Thymus (tissue), 11 donors: ENCODE measurements around the gene AUTS2. TPM values are rescaled to one million over a fixed set of nuclear protein-coding genes. Genes with fewer than 3 reads are reported as not detected.

Experiments used
- DNase-seq, 9 donors: peaks; one replicate each; pipeline ENCODE4 v3.0.0-alpha.2; 2013; ENCODE audit warnings: low spot score in 9 of 9, low read depth in 6 of 9, missing footprints in 1 of 9
- H3K27ac ChIP-seq, 2 donors: one replicate each; pipeline ENCODE4 v1.5.1; 2013; ENCODE audit warnings: control low read depth in 1 of 2, low read depth in 1 of 2, low read length in 1 of 2, mild to moderate bottlenecking in 1 of 2, moderate library complexity in 1 of 2
- H3K27me3 ChIP-seq, 2 donors: one replicate each; pipeline ENCODE4 v1.5.1; 2013; ENCODE audit warnings: low read length in 1 of 2; ENCODE audit not compliant: control insufficient read depth in 2 of 2, insufficient read depth in 1 of 2
- H3K36me3 ChIP-seq, 2 donors: one replicate each; pipeline ENCODE4 v1.5.1; 2013; ENCODE audit warnings: low read length in 1 of 2, mild to moderate bottlenecking in 1 of 2, moderate library complexity in 1 of 2; ENCODE audit not compliant: control insufficient read depth in 2 of 2, insufficient read depth in 2 of 2
- H3K4me1 ChIP-seq, 2 donors: one replicate each; pipeline ENCODE4 v1.5.1; 2013; ENCODE audit warnings: low read length in 2 of 2; ENCODE audit not compliant: control insufficient read depth in 2 of 2, insufficient read depth in 2 of 2
- H3K4me3 ChIP-seq, 2 donors: one replicate each; pipeline ENCODE4 v1.5.1; 2013; ENCODE audit warnings: low read length in 2 of 2, control low read depth in 1 of 2, mild to moderate bottlenecking in 1 of 2
- H3K9me3 ChIP-seq, 2 donors: one replicate each; pipeline ENCODE4 v1.5.1; 2013; ENCODE audit warnings: low read length in 1 of 2, mild to moderate bottlenecking in 1 of 2; ENCODE audit not compliant: control insufficient read depth in 2 of 2, insufficient read depth in 1 of 2
- WGBS: extraction: QIAGEN DNeasy Blood & Tissue Kit; methylation state at CpG from one replicate; pipeline ENCODE4 v1.1.7; 2013; 5-methylcytosine and 5-hydroxymethylcytosine counted together
- polyA plus RNA-seq: library from polyadenylated mRNA; stranded (reverse); fragments of 200-250 nt; gene quantifications from one replicate; pipeline ENCODE4 v1.2.3, GENCODE V29; 2013
- total RNA-seq: library from RNA; stranded (reverse); fragments of 120-200 nt; gene quantifications from one replicate; pipeline ENCODE4 v1.2.4, GENCODE V29; 2013
- donor health status: healthy.

Gene AUTS2
- total and polyA plus RNA-seq, 2 donors = 9.2 to 17.1 TPM

GRCh38 chr7:70285854-70286253 lies 687.6 kb downstream of the AUTS2 start:
- no peak for DNase-seq
- Histone ChIP-seq H3K4me1 (no peaks in the 10 kb centered on the region), H3K36me3 (no peaks in the 10 kb centered on the region), H3K4me3 (no peak overlapping the region), H3K27ac (no peak overlapping the region), H3K9me3 (no peaks in the 10 kb centered on the region), H3K27me3 (no peaks in the 10 kb centered on the region)
- WGBS = 97% methylated on average over 3 of the region's 3 CpGs

GRCh38 chr7:70288781-70289456 lies 690.6 kb downstream of the AUTS2 start:
- no peaks in the 10 kb centered on the region for H3K27me3 ChIP-seq
- WGBS = 97% methylated on average over 5 of the region's 5 CpGs
- H3K9me3 ChIP-seq = no peaks in the 10 kb centered on the region

DNA sequence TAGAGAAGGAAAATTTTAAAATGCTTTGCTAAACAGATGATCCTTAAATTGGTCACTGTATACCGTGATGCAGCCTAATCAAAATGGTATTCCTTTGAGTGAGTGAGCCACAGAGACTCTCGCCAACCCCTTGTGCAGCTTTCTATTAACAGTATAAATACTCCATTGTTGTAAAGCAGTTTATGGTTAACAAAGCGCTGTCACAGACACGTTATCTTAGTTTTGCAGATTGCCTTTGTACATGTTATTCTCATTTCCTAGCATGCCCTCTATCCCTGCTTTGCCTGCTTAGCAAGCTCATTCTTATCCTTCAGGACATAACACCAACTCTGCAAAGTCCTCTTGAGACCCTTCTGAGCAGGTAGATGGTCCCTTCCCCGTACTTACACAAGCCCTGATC lies 694.4 kb downstream of the AUTS2 start:
- no peaks in the 10 kb centered on the region for H3K27me3 ChIP-seq
- H3K36me3 ChIP-seq = no peaks in the 10 kb centered on the region
- no peak overlapping the region for H3K27ac ChIP-seq
- no peak for DNase-seq
- no peak overlapping the region for H3K4me3 ChIP-seq
- no peaks in the 10 kb centered on the region for H3K4me1 ChIP-seq
- no peaks in the 10 kb centered on the region for H3K9me3 ChIP-seq
- WGBS = 96% methylated on average over 5 of the region's 5 CpGs

More at GRCh38 chr7:70288781-70289456, 690.6 kb downstream of the AUTS2 start:
- Histone ChIP-seq H3K4me3 (no peak overlapping the region), H3K36me3 (no peaks in the 10 kb centered on the region), H3K4me1 (no peaks in the 10 kb centered on the region), H3K27ac (no peak overlapping the region)
- no peak for DNase-seq

DNA sequence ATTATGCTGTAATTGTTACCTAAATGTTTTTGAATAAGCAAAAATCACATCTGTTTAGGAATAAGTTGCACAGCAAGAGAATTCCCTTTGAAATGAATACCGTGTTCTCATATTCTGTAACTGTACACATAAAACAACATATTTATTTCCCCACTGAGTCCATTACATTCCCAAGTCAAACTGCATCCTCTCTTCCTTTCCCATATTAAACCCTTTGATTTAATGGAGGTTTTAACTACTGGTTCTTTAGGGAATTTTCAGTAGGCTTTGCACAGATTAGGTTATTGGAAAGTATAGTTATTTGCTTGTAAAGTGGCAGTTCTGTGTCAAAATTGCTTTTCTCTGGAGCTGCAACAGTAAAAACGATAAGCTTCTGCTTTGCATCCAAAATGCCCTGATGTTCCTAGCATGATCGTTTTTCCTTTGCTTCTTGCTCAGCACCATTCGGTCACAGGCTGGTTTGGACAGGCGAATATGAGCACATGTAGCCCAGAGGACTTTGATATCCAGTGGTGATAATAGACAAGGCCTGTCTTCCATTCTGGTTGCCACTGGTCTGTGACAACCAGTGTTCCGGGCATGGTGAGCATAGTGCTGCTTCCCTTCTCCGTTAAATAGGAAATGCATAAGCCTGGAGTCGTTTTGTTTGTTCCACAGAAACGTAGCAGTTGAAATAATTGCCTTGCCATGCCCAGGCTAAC lies 696.1 kb downstream of the AUTS2 start:
- no peaks in the 10 kb centered on the region for H3K27me3 ChIP-seq
- no peak overlapping the region for H3K4me3 ChIP-seq
- H3K27ac ChIP-seq = no peak overlapping the region
- no peaks in the 10 kb centered on the region for H3K4me1 ChIP-seq
- no peak for DNase-seq
- 96% methylated on average over 9 of the region's 9 CpGs for WGBS
- no peaks in the 10 kb centered on the region for H3K9me3 ChIP-seq
- no peaks in the 10 kb centered on the region for H3K36me3 ChIP-seq

- 93% methylated on average over 6 of the region's 6 CpGs for WGBS
- no peak overlapping the region for H3K4me3 ChIP-seq
- no peaks in the 10 kb centered on the region for H3K4me1 ChIP-seq
- no peaks in the 10 kb centered on the region for H3K9me3 ChIP-seq
- H3K36me3 ChIP-seq = no peaks in the 10 kb centered on the region
- DNase-seq = no peak
- no peaks in the 10 kb centered on the region for H3K27me3 ChIP-seq
- H3K27ac ChIP-seq = no peak overlapping the region
These were observed 700.7 kb downstream of the AUTS2 start for GRCh38 chr7:70298780-70299471.

GRCh38 chr7:70299472-70299807 lies 701.2 kb downstream of the AUTS2 start:
- WGBS = 96% methylated on average over 4 of the region's 4 CpGs
- H3K36me3 ChIP-seq = no peaks in the 10 kb centered on the region

GRCh38 chr7:70301673-70302185 lies 703.5 kb downstream of the AUTS2 start:
- Histone ChIP-seq H3K27ac (no peak overlapping the region), H3K27me3 (no peaks in the 10 kb centered on the region), H3K4me3 (no peak overlapping the region), H3K9me3 (no peaks in the 10 kb centered on the region), H3K4me1 (no peaks in the 10 kb centered on the region), H3K36me3 (no peaks in the 10 kb centered on the region)
- no peak for DNase-seq
- WGBS = 62% methylated on average over 6 of the region's 6 CpGs

More at GRCh38 chr7:70299472-70299807, 701.2 kb downstream of the AUTS2 start:
- H3K27me3 ChIP-seq = no peaks in the 10 kb centered on the region
- H3K4me1 ChIP-seq = no peaks in the 10 kb centered on the region
- no peak for DNase-seq
- no peaks in the 10 kb centered on the region for H3K9me3 ChIP-seq
- H3K27ac ChIP-seq = no peak overlapping the region
- no peak overlapping the region for H3K4me3 ChIP-seq

DNA sequence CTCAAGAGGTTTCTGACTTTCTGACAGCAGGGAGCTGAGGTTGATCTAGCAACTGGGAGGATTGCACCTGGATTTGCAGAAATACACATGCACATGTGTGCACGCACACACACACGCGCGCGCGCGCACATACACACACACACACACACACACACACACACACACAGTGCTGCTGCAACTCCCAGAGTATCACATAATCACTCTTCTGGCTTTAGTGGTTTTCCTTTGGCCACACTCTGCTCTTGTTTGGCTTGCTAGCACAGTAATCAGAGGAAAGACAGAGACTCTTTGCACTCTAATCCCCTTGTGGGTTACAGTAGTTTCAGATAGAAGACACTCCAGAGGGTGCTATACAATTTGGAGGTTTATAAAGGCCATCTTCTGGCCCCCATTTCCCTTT lies 705.0 kb downstream of the AUTS2 start:
- no peaks in the 10 kb centered on the region for H3K4me1 ChIP-seq
- no peak overlapping the region for H3K27ac ChIP-seq
- H3K9me3 ChIP-seq = no peaks in the 10 kb centered on the region
- no peaks in the 10 kb centered on the region for H3K36me3 ChIP-seq
- H3K4me3 ChIP-seq = no peak overlapping the region
- DNase-seq = peak in 1 of 9 donors; percentile 37
- H3K27me3 ChIP-seq = no peaks in the 10 kb centered on the region
- WGBS = 96% methylated on average over 7 of the region's 7 CpGs

DNA sequence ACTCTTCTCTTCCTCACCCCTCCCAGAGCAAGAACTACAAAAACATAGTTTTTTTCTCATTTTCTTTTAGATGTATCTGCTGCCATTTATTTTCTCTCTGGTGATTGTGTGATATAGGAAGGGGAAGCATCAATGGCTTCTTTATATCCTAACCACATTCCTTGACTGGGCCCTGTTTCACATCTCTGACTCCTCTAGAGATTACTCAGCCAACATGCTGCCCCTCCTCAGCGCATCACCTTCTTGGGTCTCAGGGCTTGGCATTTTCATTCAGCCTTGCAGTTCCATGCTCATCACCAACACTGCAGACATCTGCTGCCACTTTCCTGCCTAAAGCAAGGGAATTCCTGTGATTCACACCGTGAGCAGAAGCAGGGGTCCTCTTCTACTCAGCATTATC lies 705.5 kb downstream of the AUTS2 start:
- WGBS = 98% methylated on average over 2 of the region's 2 CpGs
- Histone ChIP-seq H3K4me1 (no peaks in the 10 kb centered on the region), H3K4me3 (no peak overlapping the region), H3K9me3 (no peaks in the 10 kb centered on the region), H3K27me3 (no peaks in the 10 kb centered on the region), H3K27ac (no peak overlapping the region), H3K36me3 (no peaks in the 10 kb centered on the region)
- no peak for DNase-seq
